GM19025 (cell line): Measurements from ENCODE around the gene RNF223.
"Not testable (repeated sequence)": the region's sequence is repeated elsewhere in the genome, so short reads cannot be mapped to it uniquely, and the experiment has no call there.

ENCODE experiments used
- ATAC-seq: cut with Tn5 transposase; IDR thresholded peaks from one replicate; pipeline ENCODE4 v1.9.1; 2021; ENCODE audit warnings: mild to moderate bottlenecking, low read depth, moderate library complexity; ENCODE audit not compliant: unreplicated experiment

Gene RNF223

GRCh38 chr1:1110561-1110971 lies 36.5 kb upstream of the RNF223 start:
- no peak for ATAC-seq

- ATAC-seq = no peak
Measured at GRCh38 chr1:1109743-1110142, 35.6 kb upstream of the RNF223 start.

GRCh38 chr1:1106510-1107221 lies 32.6 kb upstream of the RNF223 start:
- no peak for ATAC-seq

- ATAC-seq = not testable (repeated sequence)
Measured at GRCh38 chr1:1104152-1104551, 30.0 kb upstream of the RNF223 start.

- no peak for ATAC-seq
Measured at GRCh38 chr1:1101503-1101902, 27.4 kb upstream of the RNF223 start.

- ATAC-seq = no peak
Measured at GRCh38 chr1:1100296-1100695, 26.2 kb upstream of the RNF223 start.

GRCh38 chr1:1099506-1100183 lies 25.5 kb upstream of the RNF223 start:
- ATAC-seq = no peak

- ATAC-seq = no peak
Measured at GRCh38 chr1:1098681-1099421, 24.7 kb upstream of the RNF223 start.

- not testable (repeated sequence) for ATAC-seq
Measured at GRCh38 chr1:1096136-1096535, 22.0 kb upstream of the RNF223 start.

- no peak for ATAC-seq
Measured at GRCh38 chr1:1094981-1095380, 20.9 kb upstream of the RNF223 start.

GRCh38 chr1:1093610-1093943 lies 19.5 kb upstream of the RNF223 start:
- ATAC-seq = no peak

GRCh38 chr1:1092894-1093609 lies 18.9 kb upstream of the RNF223 start:
- ATAC-seq = no peak

GRCh38 chr1:1092149-1092855 lies 18.2 kb upstream of the RNF223 start:
- no peak for ATAC-seq

- no peak for ATAC-seq
Measured at GRCh38 chr1:1091344-1092148, 17.4 kb upstream of the RNF223 start.

GRCh38 chr1:1090424-1091343 lies 16.6 kb upstream of the RNF223 start:
- ATAC-seq = no peak

- ATAC-seq = no peak
Measured at GRCh38 chr1:1089731-1090423, 15.8 kb upstream of the RNF223 start.

GRCh38 chr1:1088801-1089680 lies 14.9 kb upstream of the RNF223 start:
- no peak for ATAC-seq
